ENCODE data around the gene NOS1.

GRCh38 chr12:117393656-117394055 lies 32.2 kb upstream of the NOS1 start:
- TF ChIP-seq GATA2 (IDR thresholded peaks at IDR 0.05; ENCODE audit: low read depth, low read length): no peak
- TF ChIP-seq GATA3 (IDR thresholded peaks at IDR 0.05; ENCODE audit: low read depth, low read length): no peak

Measured in SH-SY5Y (cell line).